ENCODE results near the gene NSD2.
A peak's percentile ranks its signal among the peaks of the same experiment; 100 is the strongest.

NSD2 gene

DNA sequence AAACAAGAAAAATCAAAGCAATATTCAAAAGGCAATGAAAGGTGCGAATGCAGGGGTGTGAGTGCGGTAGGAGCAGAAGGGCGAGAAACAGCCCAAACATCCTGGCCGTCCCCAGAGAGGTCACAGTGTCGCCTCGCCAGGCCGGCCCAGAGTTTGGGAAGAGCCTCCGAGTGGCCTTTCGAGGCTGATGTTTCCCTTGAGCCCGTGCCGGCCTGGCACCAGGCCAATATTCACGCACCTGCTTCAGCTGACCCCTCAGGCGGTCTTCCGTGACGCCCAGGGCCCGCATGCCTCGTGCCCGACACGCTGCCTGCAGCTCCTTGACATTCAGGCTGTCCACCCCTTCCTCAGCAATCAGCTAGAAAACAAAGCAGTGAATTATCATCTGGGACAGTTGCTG, 45.9 kb upstream of the NSD2 start (continued):
- no peak for TF ChIP-seq ZNF211 (tag by site-specific recombination; IDR thresholded peaks at IDR 0.05; ENCODE audit: low read depth)
- TF ChIP-seq ZBTB48 (tag by site-specific recombination; IDR thresholded peaks at IDR 0.05), result no peak
- TF ChIP-seq SETDB1 (IDR thresholded peaks at IDR 0.05; ENCODE audit: insufficient read length, low read length), result no peak
- TF ChIP-seq ZBTB17 (tag by site-specific recombination; IDR thresholded peaks at IDR 0.05), result no peak
- no peak for TF ChIP-seq ZNF214 (tag by site-specific recombination; IDR thresholded peaks at IDR 0.05; ENCODE audit: borderline replicate concordance)
- no peak for TF ChIP-seq ZBTB20 (tag by site-specific recombination; IDR thresholded peaks at IDR 0.05)
- TF ChIP-seq ZNF433 (tag by site-specific recombination; IDR thresholded peaks at IDR 0.05; ENCODE audit: low read depth), result no peak

DNA sequence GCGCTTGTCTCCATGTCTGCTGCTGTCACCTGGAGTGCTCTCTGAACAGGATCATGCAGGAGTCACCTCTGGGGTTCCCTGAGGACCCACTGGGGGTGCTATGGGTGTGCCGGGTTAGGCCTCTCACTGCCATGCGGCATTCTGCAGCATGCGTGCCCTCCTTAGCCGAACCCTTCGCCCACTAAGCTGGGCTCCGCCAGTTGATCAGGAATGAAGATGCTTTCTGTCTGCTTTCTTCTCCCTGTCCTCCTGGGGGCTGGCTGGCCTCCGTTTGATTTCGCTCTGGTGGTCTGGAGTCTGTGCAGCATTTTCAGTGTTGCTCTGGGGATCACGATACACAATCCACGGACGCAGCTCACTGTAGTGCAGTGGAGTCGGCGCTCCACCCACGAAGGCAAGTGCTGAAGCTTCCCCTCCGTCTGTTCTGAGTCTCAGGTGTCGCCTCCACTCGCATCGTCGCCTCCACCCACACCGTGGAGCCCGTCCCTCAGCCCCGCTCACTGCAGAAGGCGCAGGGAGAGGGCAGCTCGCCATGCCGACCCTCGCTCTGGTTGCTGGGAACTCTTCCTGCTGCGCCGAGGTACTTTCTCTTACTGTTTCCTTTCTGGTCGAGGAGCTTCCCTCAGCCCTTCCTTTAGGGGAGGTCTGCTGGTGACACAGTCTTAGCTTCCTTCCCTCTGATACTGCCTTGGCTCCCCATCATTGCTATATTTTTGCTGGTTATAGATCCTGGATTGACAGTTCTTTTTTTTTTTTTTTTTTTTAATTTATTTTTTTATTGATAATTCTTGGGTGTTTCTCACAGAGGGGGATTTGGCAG, 44.5 kb upstream of the NSD2 start:
- POLR2A ChIA-PET, result interaction anchor here (0.7 kb wide), 1 partner anchor 32 kb away, joined by 5 read pairs; no protein-coding TSS in a partner anchor
- H3K27ac ChIP-seq (ENCODE audit: extremely low read depth, low read depth, low read length), result no peak overlapping the region
- TF ChIP-seq ZNF416 (tag by site-specific recombination; IDR thresholded peaks at IDR 0.05) (no peak), ZNF426 (tag by site-specific recombination; IDR thresholded peaks at IDR 0.05) (no peak), ZNF16 (tag by site-specific recombination; IDR thresholded peaks at IDR 0.05; ENCODE audit: low read depth) (0 out of 2 replicates have a peak, but pooled peaks have one; percentile 39)
- CTCF ChIA-PET, result interaction anchor here (0.5 kb wide), 1 partner anchor 66 kb away, joined by 4 read pairs; no protein-coding TSS in a partner anchor
- no peak overlapping the region for H3K4me3 ChIP-seq (ENCODE audit: low read depth, low read length)
- H3K4me1 ChIP-seq (ENCODE audit: control insufficient read depth, insufficient read depth, low read length), result no peaks in the 10 kb centered on the region
- H3K36me3 ChIP-seq (ENCODE audit: control insufficient read depth in 2 of 2, insufficient read depth in 1 of 2, low read length in 2 of 2), result peaks cover 0 to 76% of the 10 kb centered on the region in 2 experiments; a peak in 2 of 3 replicates
- no peaks in the 10 kb centered on the region for H3K9me3 ChIP-seq (ENCODE audit: control insufficient read depth, insufficient read depth, low read depth, low read length)

DNA sequence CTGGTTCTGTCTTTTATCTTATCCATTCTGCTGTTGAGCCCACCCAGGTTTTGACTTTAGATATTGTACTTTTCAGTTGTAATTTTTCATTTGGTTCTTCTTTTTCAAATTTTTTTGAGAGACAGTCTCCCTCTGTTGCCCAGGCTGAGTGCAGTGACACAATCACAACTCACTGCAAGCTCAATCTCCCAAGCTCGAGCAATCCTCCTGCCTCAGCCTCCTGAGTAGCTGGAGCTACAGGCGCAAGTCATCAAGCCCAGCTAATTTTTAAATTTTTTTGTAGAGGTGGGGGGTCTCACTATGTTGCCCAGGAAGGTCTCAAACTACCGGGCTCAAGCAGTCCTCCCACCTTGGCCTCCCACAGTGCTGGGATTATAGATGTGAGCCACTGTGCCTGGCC, 41.0 kb upstream of the NSD2 start:
- ChIA-PET POLR2A (no interaction called here), CTCF (interaction anchor here (0.6 kb wide), 1 partner anchor 367 kb away, joined by 3 read pairs; no protein-coding TSS in a partner anchor)
- no peak for TF ChIP-seq ZNF555 (tag by site-specific recombination; conservative IDR thresholded peaks at IDR 0.05)
- no peak for TF ChIP-seq ZNF600 (tag by site-specific recombination; IDR thresholded peaks at IDR 0.05)
- TF ChIP-seq ZNF132 (tag by site-specific recombination; IDR thresholded peaks at IDR 0.05; ENCODE audit: borderline replicate concordance), result no peak
- no peak for TF ChIP-seq ZNF426 (tag by site-specific recombination; IDR thresholded peaks at IDR 0.05)
- TF ChIP-seq, protein P1, sequence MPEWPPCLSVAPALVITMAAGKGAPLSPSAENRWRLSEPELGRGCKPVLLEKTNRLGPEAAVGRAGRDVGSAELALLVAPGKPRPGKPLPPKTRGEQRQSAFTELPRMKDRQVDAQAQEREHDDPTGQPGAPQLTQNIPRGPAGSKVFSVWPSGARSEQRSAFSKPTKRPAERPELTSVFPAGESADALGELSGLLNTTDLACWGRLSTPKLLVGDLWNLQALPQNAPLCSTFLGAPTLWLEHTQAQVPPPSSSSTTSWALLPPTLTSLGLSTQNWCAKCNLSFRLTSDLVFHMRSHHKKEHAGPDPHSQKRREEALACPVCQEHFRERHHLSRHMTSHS (tag by site-specific recombination; IDR thresholded peaks at IDR 0.05), result no peak
- TF ChIP-seq HOXD13 (CRISPR knock-in tag; IDR thresholded peaks at IDR 0.05; ENCODE audit: borderline replicate concordance), result no peak
- no peak for TF ChIP-seq FEZF1 (tag by site-specific recombination; IDR thresholded peaks at IDR 0.05)
- no peak for TF ChIP-seq YY2 (tag by site-specific recombination; IDR thresholded peaks at IDR 0.05)
- no peak for TF ChIP-seq CTCF (tag by site-specific recombination; IDR thresholded peaks at IDR 0.05)
- no peak for TF ChIP-seq ZNF830 (tag by site-specific recombination; IDR thresholded peaks at IDR 0.05; ENCODE audit: low read depth)
- Histone ChIP-seq H3K27ac (ENCODE audit: extremely low read depth, low read depth, low read length) (no peak overlapping the region), H3K9me3 (ENCODE audit: control insufficient read depth, insufficient read depth, low read depth, low read length) (no peaks in the 10 kb centered on the region), H3K4me3 (ENCODE audit: low read depth, low read length) (no peak overlapping the region), H3K36me3 (ENCODE audit: control insufficient read depth in 2 of 2, insufficient read depth in 1 of 2, low read length in 2 of 2) (peaks cover 0 to 76% of the 10 kb centered on the region in 2 experiments; a peak in 1 of 3 replicates), H3K4me1 (ENCODE audit: control insufficient read depth, insufficient read depth, low read length) (no peaks in the 10 kb centered on the region)
